GM21576 (cell line): ENCODE measurements around the gene C5orf15.
"Not testable (repeated sequence)": the region's sequence is repeated elsewhere in the genome, so short reads cannot be mapped to it uniquely, and the experiment has no call there.

ENCODE experiments used
- ATAC-seq: cut with Tn5 transposase; IDR thresholded peaks from one replicate; pipeline ENCODE4 v1.9.1; 2021; ENCODE audit warnings: mild to moderate bottlenecking, moderate library complexity; ENCODE audit not compliant: unreplicated experiment

The C5orf15 gene

GRCh38 chr5:133963493-133964128 lies 4.8 kb downstream of the C5orf15 start:
- ATAC-seq, result no peak

DNA sequence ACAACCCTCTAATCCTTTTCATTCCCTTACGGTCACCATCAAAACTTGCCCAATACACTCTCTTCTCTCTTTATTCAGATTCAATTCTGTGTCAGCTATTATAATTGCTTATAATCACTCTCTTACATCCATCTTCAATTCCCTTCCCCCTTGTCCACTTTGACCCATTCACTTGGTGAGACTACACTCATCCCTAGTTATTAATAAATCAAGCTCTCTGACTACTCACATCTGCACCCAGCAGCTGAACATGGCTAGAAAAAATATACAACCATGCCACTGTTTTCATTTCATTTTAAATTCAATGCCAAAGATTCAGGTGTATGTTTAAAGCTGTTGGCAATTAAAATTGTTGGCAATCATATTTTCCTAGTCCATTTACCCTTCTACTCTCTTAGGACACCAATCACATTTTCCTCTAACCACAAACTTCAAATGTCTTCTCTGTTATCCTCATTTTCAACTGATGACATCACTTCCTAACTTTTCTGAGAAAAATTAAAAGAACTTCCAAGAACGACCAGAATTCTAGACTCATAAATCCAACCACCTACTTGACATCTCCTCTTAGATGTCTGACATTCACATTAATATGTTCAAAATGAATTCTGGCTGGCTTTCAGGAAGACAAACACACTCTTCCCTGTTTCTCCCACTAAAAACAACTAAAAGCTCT lies 5.5 kb downstream of the C5orf15 start:
- no peak for ATAC-seq

GRCh38 chr5:133962131-133962530 lies 6.3 kb downstream of the C5orf15 start:
- no peak for ATAC-seq

- ATAC-seq, result no peak
Measured at GRCh38 chr5:133959643-133960042, 8.8 kb downstream of the C5orf15 start.

DNA sequence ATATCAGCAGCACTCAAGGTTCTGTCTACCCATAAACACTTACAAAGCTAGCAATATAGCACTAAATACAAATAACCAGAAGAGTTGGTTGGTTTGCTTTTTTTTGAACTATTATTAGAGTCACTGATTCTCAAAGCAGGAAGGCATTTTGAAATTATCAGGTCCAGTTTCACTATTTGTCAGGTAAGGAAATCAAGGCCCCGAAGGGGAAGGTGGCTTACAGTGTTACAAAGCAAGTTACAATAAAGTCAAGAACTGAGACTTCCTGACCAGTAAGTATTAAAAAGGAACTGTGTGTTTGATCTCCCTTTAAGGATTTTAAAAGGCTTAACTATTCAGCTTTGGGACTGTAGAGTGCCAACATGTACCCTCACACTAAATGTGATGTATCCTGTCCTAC lies 10.8 kb downstream of the C5orf15 start:
- ATAC-seq, result peak; percentile 82

DNA sequence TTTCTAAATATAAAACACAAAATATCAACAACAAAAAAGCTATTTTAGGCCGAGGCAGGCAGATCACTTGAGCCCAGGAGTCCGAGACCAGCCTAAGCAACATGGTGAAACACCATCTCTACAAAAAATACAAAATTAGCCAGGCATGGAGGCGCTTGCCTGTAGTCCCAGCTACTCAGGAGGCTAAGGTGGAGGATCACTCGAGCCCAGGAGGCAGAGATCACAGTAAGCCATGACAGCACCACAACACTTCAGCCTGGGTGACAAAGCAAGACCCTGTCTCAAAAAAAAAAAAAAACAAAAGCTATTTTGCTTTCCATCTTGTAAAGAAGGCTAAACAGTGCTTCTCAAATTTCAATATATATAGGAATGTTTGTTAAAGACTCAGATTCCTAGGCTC lies 11.3 kb downstream of the C5orf15 start:
- ATAC-seq, result peak; percentile 28

GRCh38 chr5:133956196-133956595 lies 12.2 kb downstream of the C5orf15 start:
- ATAC-seq, result not testable (repeated sequence)

GRCh38 chr5:133953568-133954145 lies 14.8 kb downstream of the C5orf15 start:
- ATAC-seq, result no peak

GRCh38 chr5:133952729-133953567 lies 15.5 kb downstream of the C5orf15 start:
- ATAC-seq, result no peak

DNA sequence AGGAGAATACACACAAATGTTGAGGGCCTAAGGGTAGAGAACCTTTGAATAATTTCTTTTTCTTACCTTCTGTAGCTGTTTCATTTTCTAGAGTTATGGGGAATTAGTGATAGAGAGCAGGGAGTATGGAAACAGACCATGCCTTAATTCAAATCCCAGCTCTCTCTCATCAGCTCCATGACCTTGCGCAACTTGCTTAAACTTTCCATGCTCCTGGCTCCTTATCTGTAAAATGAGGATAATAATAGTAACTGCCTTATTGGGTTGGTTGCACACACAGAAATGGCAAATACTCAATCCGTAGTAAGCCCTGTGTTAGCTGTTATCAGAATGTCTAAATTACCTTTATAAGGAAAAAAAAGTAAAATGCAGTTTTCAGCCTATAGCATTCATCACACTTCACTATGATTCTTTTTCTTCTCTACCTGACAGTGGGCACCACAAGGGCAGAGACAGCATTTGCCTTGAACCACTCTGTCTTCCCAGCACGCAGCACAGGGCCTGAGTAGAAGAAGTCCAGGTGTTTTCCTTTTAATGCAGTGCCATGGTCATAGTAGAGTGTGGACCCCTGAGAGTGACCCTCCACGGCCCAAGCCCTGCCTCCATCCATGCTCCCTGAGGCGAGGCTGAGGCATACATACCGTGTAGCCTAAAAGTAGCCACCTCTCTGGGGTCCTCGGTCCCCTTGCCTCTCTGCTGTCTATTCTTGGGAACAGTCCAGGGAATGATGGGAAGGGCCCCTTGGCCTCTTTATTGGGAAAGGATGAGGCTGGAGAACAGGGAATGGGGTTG lies 17.4 kb downstream of the C5orf15 start:
- ATAC-seq, result no peak

DNA sequence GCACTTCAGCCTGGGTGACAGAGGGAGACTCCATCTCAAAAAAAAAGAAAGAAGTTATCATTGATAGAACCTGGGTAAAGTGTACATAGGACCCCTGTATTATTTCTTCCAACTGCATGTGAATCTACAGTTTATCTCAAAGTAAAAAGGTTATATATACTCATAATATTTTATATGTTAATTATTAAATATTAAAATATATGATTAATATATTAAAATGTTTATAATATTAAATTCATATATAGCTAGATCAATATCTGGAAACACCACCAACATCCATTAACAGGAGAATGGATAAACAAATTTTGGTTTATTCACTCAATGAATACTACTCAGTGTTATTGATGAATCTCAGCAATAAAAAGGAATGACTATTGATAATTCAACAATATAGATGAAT lies 19.7 kb downstream of the C5orf15 start:
- ATAC-seq, result no peak

GRCh38 chr5:133947431-133947841 lies 21.0 kb downstream of the C5orf15 start:
- ATAC-seq, result no peak

- ATAC-seq, result no peak
Measured at GRCh38 chr5:133945568-133945967, 22.9 kb downstream of the C5orf15 start.

DNA sequence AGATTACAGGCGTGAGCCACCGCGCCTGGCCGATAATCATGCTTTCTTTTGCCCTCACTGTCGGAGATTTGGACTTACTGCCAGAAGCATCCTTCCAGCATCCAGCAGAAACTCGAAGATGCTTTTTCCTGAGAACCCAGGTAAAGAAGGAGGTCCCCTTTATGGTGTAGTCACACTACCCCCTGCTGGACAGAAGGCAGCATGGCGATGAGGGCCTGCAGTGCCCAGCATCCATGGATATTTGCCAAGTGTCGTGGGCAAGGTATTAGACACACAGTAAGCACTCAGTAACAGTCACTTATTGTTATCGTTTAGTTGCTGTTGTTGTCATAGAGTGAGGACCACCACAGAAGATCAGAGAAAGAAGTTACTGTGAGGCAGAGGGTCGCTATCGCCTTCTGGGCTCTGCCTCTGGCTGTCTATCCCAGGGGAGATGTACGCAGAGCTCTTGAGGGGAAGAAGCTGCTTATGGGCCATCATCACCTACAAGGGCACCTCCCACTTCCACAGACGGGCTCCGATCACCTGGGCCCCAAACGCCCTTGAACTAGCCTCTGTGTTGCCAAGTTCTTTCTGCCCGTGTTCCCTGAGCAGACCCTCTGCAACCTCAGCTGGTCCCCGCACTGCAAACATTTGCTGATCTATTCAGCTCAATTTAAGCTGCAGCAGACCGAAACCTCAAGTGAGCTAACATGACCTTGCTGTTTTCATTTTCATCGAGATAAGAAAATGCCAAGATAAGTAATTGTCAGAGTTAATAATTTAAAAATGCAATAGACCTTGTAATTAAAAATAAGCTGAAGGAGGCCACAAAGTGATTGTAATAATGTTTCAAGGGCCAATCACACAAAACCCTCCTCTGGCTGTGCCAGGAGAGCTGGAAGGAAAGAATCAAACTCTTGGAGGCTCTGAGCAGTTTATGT lies 23.9 kb downstream of the C5orf15 start:
- no peak for ATAC-seq

DNA sequence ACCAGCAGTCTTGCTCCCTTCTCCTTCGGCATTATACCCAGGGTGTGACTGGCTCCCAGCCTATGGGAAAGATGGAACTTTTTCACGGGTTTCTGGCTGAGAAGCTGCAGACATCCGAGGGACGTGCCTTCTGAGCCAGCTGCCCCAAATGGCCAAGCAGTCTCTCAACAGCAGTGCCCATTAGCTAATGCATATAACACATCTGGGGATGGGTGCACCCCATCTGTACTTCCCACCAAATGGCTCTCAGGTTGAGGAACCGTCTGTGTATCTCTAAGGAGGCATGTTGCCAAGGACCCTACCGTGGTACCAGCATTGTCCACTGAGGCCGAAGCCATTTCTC lies 25.0 kb downstream of the C5orf15 start:
- ATAC-seq, result no peak

DNA sequence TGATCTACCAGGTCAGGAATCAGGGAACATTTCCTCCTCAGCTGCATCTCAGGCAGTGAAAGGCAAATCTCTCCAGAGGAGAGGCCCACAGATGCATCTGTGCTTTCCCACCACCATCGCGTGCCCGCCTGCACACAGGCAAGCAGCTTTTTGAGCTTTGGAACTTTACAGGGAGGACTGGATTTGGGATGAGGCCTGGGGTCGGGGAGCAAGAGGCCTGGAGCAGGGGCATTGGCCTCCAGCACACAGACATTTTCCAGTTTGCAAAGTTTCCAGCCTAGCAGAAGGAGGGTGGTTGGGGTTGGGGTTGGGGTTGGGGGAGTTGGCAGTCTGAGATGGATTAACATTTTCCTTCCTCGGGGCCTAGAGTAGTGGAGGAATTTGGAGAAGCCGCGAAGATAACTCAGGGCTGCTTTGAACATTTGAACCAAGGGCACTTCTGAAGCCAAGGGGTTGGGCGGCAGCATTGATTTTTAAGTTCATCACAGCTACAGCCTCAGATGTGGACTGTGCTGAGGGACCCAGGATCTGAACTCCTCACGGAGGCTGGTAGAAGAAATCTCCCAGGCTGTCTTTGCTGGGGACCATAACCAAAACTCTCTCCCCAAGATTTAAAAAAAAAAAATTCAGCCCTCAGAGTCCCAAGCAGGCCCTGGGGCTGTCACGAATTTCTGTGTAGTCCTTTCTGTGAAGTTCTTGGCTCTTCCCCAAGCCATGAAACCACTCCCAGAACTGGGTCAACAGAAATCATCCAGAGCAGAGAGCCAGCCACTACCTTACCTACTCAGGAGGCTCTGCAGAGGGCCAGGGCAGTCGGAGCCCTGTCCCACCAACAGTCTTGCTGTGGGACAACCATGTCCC lies 25.6 kb downstream of the C5orf15 start:
- ATAC-seq, result no peak

DNA sequence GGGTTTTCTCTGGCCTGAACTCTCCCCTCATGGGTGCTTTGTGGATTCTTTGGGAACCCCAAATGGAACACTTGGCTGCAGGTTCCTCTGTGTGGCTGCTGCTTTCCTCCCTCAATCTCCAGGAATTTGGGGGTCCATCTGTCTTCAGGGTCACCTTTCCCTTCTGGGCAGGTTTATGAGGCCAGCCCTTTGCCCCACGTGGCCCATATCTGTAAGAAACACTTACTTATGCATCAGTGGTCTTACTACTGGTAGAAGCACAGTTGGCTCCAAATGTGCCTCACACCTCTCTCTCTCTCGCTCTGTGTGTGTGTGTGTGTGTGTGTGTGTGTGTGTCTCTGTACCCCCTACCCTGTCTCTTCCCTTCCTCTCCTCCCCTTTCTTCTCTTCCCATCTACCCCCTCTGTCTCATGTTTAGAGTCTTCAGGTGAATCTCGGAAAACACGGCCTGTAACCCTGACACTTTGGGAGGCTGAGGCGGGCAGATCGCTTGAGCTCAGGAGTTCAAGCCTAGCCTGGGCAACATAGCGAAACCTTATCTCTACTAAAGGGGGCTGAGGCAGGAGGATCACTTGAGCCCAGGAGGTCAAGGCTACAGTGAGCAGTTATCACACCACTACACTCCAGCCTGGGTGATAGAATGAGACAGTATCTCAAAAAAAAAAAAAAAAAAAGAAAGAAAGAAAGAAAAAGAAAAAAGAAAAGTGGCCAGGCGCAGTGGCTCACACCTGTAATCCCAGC lies 26.8 kb downstream of the C5orf15 start:
- ATAC-seq, result no peak

- no peak for ATAC-seq
Measured at GRCh38 chr5:133939668-133940067, 28.8 kb downstream of the C5orf15 start.
